Activated CD8-positive, alpha-beta memory T cell treated with anti-CD3 and anti-CD28 coated beads, Interleukin-2, amount 50 U/mL, for 24 hours (primary cell): ENCODE measurements around the gene SCYGR8.
"Not testable (repeated sequence)": the region's sequence is repeated elsewhere in the genome, so short reads cannot be mapped to it uniquely, and the experiment has no call there.

Experiments
- DNase-seq: peaks from one replicate; pipeline ENCODE4 v3.0.0-alpha.2; 2020; ENCODE audit errors: extremely low read depth

SCYGR8 gene

DNA sequence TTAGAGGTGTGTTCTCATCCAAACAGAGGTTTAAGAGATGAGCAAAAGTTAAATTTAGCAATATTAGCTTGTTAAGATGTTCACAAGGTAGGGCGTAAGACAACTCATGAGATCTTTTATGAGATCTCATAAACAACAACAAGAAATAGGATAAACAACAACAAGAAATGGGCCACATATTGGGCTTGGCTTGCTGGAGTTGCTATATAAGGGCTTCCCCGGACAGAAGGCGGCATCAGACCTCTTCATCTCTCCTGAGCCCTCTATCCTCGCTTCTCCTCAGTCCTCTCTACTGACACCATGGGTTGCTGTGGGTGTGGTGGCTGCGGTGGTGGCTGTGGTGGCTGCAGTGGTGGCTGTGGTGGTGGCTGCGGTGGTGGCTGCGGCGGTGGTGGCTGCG is at the start of gene SCYGR8:
TSS of gene SCYGR8 (plus strand) at position 301 of the 400 bp plus-strand sequence. CDS start at position 301, 0 bp downstream.
- no peak for DNase-seq

DNA sequence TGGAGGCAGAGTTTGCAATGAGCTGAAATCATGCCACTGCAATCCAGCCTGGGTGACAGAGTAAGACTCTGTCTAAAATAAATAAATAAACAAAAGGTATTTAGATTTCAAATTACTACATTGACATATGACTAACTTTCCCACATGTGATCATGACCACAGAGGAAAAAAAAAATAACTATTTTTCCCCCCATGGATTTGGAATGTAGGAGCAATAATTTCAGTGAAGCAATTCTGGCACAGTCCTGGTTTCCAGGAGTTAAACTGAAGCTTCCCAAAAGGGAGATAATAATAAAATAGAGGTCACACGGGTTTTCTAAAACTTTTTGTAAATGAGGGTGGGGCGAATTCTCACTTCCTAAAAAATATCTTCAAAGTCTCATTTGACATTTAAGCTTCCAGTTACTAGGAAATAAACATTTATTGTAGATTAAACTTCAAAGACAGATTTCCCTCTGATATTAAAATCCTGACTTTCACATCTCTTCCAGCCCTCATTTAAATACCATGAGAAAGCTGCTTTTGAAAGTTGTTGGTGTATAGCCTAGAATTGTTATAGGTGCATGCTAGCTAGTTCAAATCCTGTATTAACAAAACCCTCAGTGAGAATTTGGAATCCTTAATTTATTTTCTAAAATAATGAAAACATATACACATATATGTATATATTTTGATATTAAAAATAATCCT is 48.6 kb upstream of the SCYGR8 start:
- DNase-seq: no peak

GRCh38 chr2:227701556-227701955 is 44.1 kb upstream of the SCYGR8 start:
- no peak for DNase-seq

DNA sequence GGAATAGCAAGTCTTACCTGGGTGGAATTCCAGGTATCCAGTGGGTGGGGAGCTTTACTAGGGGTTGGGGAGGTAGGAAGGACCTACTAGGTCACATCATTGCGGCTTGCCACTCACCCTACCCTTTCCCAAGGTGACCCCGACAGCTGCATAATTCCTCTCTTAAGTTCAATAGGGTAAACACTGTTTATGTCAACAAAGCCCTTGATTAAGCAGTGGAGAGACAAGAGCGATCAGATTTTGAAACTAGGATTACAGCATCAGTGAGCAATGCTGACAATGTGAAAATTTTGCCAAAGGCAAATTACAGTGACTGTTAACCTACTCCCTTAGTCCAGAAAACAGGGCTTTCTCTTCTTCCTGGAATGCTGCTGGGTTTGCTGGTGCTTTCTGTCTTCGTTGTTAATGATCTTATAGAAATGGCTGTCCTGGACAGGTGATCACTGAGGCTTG is 42.4 kb upstream of the SCYGR8 start:
- DNase-seq: no peak

GRCh38 chr2:227703961-227704360 is 41.7 kb upstream of the SCYGR8 start:
- no peak for DNase-seq

DNA sequence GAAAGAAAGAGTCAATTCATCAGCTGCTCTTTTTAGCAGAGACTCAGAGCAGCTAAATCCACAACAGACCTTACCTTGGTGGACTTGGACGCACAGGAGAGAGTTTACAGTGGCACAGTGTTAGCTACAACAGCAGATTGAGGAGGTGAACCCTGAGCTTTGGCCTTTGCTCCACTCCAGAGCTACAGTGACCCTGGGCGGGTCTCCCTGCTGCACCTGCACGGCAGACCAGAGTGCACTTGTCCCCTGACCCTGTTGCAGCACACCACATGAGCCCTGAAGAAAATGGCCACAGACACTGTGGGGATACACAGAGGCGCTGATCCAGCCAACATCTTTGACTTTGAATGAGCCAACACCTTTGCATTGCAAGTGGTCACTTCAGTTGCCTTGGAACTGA is 38.8 kb upstream of the SCYGR8 start:
- DNase-seq: no peak

DNA sequence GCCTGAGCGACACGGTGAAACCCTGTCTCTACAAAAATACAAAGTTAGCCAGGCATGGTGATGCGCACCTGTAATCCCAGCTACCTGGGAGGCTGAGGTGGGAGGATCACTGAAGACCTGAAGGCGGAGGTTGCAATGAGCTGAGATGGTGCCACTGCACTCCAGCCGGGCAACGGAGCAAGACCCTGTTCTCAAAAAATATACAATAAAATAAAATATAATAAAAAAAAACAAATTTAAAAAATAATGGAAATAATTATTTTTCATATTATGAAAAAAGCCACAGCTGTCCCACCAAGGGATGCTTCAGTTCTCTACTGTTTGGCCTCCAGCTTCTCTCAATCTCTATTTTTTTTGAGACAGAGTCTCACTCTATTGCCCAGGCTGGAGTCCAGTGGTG is 38.3 kb upstream of the SCYGR8 start:
- no peak for DNase-seq

DNA sequence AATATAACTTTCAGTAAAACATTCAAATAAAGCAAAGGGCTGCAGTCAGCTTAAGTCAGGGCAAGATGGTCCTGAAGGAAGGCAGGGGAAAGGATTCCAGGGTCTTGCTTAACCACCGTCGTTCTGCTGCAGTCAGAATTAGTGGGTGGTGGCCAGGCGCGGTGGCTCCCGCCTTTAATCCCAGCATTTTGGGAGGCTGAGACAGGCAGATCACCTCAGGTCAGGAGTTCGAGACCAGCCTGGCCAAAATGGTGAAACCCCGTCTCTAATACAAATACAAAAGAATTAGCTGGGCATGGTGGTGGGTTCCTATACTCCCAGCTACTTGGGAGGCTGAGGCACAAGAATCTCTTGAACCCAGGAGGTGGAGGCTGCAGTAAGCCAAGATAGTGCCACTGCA is 34.7 kb upstream of the SCYGR8 start:
- no peak for DNase-seq

DNA sequence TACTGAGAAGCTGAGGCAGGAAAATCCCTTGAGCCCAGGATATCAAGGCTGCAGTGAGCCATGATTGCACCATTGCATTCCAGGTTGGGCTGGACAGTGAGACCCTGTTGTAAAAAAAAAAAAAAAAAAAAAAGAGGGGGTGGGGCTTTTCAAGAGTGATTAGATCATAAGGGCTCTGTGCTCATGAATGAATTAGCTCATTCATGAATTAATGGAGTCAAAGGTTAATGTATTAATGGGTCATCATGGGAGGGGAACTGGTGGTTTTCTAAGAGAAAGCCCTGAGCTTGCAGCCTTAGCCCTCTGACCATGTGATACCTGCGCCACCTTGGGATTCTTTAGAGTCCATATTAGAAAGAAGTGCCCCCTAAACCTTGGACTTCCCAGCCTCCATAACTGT is 32.4 kb upstream of the SCYGR8 start:
- no peak for DNase-seq

- DNase-seq: no peak
Observed at GRCh38 chr2:227716501-227716900, 29.2 kb upstream of the SCYGR8 start.

DNA sequence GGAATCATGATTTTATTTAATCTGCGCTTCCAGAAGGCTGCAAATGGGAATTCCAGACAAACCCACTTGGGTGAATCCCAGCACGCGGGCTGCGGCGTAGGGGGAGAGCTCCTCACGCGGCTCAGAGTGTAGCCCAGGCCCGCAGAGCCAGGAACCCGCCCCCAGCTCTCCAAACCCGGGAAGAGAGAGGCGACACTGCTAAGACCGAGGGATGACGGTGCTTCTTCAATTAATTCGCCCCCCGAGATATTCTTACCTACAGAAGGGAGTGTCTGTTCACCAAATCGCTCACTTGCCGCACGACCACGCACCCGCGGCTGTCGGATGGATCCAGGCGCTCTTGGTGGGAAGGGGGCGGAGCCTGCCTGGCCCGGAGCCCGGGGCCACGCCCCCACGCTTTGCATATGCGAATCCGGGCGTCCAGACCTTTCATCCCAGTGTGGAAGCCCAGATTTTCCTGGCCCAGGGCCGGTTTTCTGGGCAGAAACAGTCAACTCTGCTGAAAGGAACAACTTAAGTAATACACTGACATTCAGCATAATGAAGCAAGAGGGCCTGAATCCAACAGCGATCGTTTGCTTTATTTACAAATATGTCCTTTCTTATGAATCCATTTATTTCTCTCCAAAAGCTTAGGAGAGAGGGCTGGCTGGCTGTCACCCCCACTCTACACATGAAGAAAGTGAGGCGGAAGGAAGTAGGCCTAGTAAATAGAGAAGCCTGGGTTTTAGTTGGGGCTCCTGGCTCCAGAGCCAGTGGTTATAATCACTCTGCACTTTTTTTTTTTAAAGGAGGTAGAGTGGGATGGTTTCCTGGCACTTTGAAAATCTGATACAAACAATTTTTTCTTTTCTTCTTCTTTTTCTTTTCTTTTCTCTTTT is 27.8 kb upstream of the SCYGR8 start, which contains the start of gene SLC19A3:
TSS of gene SLC19A3 (minus strand) at position 342 of the 881 bp plus-strand sequence. CDS start 15,710 bp downstream, outside the sequence.
- no peak for DNase-seq

DNA sequence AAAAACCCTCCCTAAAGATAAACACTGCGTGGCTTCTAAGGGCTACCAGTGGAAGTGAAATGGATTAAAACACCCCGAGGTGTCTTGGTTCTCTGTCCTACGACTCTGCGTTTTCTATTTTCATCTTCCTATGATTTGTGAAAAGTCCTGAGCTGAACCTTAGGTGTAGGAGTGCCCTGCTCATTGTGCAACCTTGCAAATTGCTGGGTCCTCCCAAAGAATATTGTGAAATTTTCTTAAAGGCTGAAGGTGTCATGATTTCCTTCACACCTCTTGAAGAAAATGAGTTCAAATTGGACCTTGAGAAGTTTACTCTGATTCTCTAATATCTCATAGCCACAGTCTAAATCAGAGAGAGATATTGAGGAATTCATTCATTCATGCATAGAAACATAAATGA is 26.1 kb upstream of the SCYGR8 start:
- DNase-seq: no peak

DNA sequence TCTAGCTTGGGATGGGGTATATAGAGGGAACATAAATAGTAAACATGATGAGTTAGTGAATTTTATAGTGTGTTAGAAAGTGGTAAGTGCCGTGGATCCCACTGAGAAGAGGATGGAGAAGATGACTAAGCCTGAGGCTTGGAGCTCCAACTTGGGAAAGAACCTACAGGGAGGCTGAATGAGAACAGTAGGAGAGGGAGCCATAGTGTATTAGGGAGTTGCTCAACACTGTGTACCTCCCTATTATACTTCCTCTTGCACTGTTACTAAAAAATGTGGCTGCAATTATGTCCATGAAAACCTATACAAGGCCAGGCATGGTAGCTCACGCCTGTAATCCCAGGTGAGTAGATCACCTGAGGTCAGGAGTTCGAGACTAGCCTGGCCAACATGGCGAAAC is 25.0 kb upstream of the SCYGR8 start:
- DNase-seq: no peak

GRCh38 chr2:227722821-227723220 is 22.9 kb upstream of the SCYGR8 start:
- not testable (repeated sequence) for DNase-seq

GRCh38 chr2:227724394-227725039 is 21.2 kb upstream of the SCYGR8 start, which contains the start of gene SCYGR6:
Gene SCYGR6, minus strand, starts transcription at chr2:227724757. Its CDS starts 0 bp downstream, at chr2:227724757.
- no peak for DNase-seq

DNA sequence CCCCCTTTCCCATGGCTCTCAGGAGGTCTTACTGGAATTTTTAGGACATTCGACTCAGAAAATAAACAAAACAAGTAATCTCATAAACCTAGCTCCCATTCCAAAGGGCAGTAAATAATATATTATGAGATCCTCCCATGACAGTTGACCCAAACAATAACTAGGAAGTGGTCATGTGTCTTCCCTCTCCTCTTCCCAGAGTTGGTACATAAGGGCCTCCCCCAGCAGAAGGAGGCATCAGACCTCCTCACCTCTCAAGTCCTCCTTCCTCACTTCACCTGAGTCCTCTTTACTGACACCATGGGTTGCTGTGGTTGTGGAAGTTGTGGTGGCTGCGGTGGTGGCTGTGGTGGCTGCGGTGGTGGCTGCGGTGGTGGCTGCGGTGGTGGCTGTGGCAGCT is 17.7 kb upstream of the SCYGR8 start, which contains the start of gene SCYGR7:
TSS of gene SCYGR7 (plus strand) at position 301 of the 400 bp plus-strand sequence. CDS start at position 301, 0 bp downstream.
- DNase-seq: no peak

DNA sequence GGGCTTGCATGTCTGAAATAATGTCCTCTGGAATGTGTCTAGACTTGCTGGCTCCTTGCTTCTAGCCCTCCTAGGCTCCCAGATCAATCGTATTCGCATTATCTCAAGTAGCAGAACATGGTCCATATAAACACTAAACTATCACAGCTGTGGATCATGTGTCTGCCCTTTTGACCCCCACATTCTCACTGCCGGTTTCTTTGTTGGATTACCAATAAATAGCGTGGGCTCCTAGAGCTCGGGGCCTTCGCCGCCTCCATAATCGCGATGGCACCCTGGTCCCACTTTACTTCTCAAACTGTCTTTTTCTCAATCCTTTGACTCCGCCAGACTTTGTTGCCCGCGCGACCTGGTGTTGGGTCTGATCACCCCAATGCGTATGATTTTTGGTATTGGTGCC is 6.3 kb upstream of the SCYGR8 start:
- DNase-seq: no peak

DNA sequence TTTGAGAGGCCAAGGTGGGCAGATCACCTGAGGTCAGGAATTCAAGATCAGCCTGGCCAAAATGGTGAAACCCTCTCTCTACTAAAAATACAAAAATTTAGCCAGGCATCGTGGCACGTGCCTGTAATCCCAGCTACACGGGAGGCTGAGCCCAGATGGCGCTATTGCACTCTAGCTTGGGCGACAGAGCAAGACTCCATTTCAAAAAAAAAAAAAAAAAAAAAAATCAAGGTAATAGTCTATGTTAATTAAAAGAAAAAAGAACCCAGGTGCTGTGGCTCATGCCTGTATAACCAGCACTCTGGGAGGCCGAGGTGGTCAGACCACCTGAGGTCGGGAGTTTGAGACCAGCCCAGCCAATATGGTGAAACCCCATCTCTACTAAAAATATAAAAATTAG is 5.0 kb upstream of the SCYGR8 start:
- not testable (repeated sequence) for DNase-seq

DNA sequence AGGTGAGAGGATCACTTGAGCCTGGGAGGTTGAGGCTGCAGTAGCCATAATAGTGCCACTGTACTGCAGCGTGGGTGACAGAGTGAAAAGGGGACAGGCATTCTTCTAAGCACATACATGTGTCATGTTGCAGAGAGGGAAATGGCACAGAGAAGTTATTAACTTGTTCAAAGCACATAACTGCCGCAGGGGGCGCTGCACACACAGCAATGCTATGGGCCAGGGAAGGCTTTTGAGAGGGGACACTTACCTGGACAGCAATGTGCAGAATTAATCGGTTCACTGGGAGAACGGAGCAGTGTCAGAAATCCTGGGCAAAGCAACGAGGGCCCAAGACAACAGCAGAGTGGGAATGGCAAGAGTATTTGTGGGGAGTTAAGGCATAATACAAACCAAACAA is 2.4 kb downstream of the SCYGR8 start:
- no peak for DNase-seq

GRCh38 chr2:227756261-227756660 is 10.6 kb downstream of the SCYGR8 start:
- not testable (repeated sequence) for DNase-seq

DNA sequence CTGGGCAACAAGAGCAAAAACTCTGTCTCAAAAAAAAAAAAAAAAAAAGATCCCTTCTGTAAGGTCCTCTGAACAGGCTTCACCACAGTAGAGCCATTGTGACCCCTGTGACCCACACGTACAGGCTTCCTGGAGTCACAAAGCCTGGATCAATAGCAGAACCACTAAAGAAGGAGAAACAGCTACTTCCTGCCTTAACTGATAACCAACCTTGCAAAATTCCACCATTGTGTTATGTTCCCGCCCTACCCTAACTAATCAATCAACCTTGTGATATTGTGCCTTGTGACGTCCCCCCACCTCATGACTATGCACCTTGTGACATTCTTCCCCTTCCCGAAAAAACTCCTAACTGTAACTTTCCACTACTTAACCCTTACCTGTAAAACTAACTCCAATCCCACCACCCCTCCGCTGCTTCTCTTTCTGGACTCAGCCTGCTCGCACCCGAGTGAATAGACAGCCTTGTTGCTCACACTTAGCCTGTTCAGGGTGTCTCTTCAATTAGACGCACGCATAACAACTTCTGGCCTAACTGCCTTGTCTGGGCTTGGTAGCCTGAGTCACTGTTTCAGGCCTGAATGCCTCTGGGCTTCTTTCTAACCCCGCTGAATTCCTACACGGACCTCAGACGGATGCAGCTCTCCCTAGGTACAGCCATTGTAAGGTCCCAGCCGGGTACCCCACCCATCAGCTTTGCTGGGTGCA is 13.9 kb downstream of the SCYGR8 start:
- DNase-seq: no peak
